Measurements from ENCODE around the gene SEMA5A.
A peak's percentile ranks its signal among the peaks of the same experiment; 100 is the strongest.

DNA sequence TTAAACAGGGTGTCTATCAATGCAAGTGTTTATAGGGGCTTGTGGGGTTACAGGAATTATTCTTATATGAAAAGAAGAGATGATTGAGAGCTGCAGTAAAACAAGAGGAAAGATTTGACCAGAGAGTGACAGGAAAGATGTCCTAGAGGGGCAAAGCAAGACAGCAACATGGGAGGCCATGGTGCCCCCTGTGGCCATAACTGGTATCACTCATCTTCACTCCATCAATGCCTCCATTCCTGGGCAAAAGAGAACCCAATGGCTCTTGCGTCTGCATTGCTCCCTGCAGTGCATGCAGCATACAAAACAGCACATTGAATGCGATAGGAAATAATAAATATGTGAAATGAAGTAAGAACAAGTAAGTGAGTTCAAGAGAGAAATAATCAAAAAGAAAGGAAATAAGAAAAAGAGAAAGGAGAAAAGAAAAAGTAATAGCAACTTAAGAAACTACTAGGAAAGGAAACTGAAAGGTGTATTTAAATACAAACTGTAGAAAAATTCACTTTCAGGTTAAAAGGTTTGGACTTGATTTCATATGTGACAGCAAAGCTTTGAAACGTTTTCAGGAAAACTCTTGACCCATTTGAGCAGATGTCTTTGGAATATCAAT, 206.6 kb downstream of the SEMA5A start:
- TF ChIP-seq, protein P1, sequence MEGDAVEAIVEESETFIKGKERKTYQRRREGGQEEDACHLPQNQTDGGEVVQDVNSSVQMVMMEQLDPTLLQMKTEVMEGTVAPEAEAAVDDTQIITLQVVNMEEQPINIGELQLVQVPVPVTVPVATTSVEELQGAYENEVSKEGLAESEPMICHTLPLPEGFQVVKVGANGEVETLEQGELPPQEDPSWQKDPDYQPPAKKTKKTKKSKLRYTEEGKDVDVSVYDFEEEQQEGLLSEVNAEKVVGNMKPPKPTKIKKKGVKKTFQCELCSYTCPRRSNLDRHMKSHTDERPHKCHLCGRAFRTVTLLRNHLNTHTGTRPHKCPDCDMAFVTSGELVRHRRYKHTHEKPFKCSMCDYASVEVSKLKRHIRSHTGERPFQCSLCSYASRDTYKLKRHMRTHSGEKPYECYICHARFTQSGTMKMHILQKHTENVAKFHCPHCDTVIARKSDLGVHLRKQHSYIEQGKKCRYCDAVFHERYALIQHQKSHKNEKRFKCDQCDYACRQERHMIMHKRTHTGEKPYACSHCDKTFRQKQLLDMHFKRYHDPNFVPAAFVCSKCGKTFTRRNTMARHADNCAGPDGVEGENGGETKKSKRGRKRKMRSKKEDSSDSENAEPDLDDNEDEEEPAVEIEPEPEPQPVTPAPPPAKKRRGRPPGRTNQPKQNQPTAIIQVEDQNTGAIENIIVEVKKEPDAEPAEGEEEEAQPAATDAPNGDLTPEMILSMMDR (IDR thresholded peaks at IDR 0.05; ENCODE audit: insufficient read depth, low read length), result peak; percentile 16
- TF ChIP-seq, protein P2, sequence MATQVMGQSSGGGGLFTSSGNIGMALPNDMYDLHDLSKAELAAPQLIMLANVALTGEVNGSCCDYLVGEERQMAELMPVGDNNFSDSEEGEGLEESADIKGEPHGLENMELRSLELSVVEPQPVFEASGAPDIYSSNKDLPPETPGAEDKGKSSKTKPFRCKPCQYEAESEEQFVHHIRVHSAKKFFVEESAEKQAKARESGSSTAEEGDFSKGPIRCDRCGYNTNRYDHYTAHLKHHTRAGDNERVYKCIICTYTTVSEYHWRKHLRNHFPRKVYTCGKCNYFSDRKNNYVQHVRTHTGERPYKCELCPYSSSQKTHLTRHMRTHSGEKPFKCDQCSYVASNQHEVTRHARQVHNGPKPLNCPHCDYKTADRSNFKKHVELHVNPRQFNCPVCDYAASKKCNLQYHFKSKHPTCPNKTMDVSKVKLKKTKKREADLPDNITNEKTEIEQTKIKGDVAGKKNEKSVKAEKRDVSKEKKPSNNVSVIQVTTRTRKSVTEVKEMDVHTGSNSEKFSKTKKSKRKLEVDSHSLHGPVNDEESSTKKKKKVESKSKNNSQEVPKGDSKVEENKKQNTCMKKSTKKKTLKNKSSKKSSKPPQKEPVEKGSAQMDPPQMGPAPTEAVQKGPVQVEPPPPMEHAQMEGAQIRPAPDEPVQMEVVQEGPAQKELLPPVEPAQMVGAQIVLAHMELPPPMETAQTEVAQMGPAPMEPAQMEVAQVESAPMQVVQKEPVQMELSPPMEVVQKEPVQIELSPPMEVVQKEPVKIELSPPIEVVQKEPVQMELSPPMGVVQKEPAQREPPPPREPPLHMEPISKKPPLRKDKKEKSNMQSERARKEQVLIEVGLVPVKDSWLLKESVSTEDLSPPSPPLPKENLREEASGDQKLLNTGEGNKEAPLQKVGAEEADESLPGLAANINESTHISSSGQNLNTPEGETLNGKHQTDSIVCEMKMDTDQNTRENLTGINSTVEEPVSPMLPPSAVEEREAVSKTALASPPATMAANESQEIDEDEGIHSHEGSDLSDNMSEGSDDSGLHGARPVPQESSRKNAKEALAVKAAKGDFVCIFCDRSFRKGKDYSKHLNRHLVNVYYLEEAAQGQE (IDR thresholded peaks at IDR 0.05; ENCODE audit: insufficient replicate concordance, low read depth), result no peak
- TF ChIP-seq GABPA (IDR thresholded peaks at IDR 0.05; ENCODE audit: low read depth) (0 out of 2 replicates have a peak, but pooled peaks have one; percentile 16), POLR2AphosphoS5 (IDR thresholded peaks at IDR 0.05; ENCODE audit: low read depth) (no peak), SPI1 (IDR thresholded peaks at IDR 0.05; ENCODE audit: borderline replicate concordance, low read depth) (no peak)
